Fibroblast of lung (primary cell): ENCODE data around the gene ELMO1. TPM values are rescaled to one million over a fixed set of nuclear protein-coding genes. Genes with fewer than 3 reads are reported as not detected.

ENCODE experiments used
- DNase-seq, 2 donors: peaks; one replicate each; pipeline versions ENCODE4 v3.0.0 to v3.0.0-alpha.2; 2010; ENCODE audit warnings: low read depth in 2 of 2
- H2AFZ ChIP-seq: 2 replicates; pipeline ENCODE4 v1.5.1; 2012; ENCODE audit warnings: low read length, control low read depth, inconsistent platforms
- H3K27ac ChIP-seq: 2 replicates; pipeline ENCODE4 v1.5.1; 2011; ENCODE audit warnings: low read length, control low read depth; ENCODE audit not compliant: insufficient read depth
- H3K27me3 ChIP-seq: 2 replicates; pipeline ENCODE4 v1.5.1; 2011; ENCODE audit warnings: mild to moderate bottlenecking, low read length; ENCODE audit not compliant: control insufficient read depth, insufficient read depth
- H3K36me3 ChIP-seq: 2 replicates; pipeline ENCODE4 v1.5.1; 2011; ENCODE audit warnings: low read length; ENCODE audit not compliant: control insufficient read depth, insufficient read depth
- H3K4me1 ChIP-seq: 2 replicates; pipeline ENCODE4 v1.5.1; 2011; ENCODE audit warnings: low read length; ENCODE audit not compliant: control insufficient read depth, insufficient read depth; ENCODE audit errors: extremely low read depth
- H3K4me2 ChIP-seq: 2 replicates; pipeline ENCODE4 v1.5.1; 2011; ENCODE audit warnings: low read length, control low read depth; ENCODE audit not compliant: insufficient read depth; ENCODE audit errors: extremely low read depth
- H3K4me3 ChIP-seq, 4 experiments: fragments of 200-600 bp in 1 of 4; sonication (generic) in 1 of 4; replicated peaks in 1 of 4; 2 replicates each; pipeline ENCODE4 v1.5.1; 2011 to 2016; ENCODE audit warnings: low read length in 4 of 4, low read depth in 3 of 4, mild to moderate bottlenecking in 3 of 4, control low read depth in 2 of 4, inconsistent platforms in 1 of 4, mixed read lengths in 1 of 4; ENCODE audit not compliant: insufficient read depth in 1 of 4; ENCODE audit errors: control extremely low read depth in 1 of 4
- H3K79me2 ChIP-seq: 2 replicates; pipeline ENCODE4 v1.5.1; 2012; ENCODE audit warnings: mild to moderate bottlenecking, low read length, inconsistent platforms; ENCODE audit not compliant: control insufficient read depth, insufficient read depth
- H3K9ac ChIP-seq: 2 replicates; pipeline ENCODE4 v1.5.1; 2011; ENCODE audit warnings: mild to moderate bottlenecking, low read length, control low read depth; ENCODE audit not compliant: insufficient read depth
- H3K9me3 ChIP-seq: 2 replicates; pipeline ENCODE4 v1.5.1; 2012; ENCODE audit warnings: low read depth, low read length; ENCODE audit not compliant: control insufficient read depth, insufficient read depth
- H4K20me1 ChIP-seq: 2 replicates; pipeline ENCODE4 v1.5.1; 2011; ENCODE audit warnings: low read length; ENCODE audit not compliant: control insufficient read depth, insufficient read depth; ENCODE audit errors: extremely low read depth
- CTCF ChIP-seq, 2 donors: IDR thresholded peaks in 1 of 2; conservative IDR thresholded peaks in 1 of 2; 1 replicate in 1 of 2; 2 replicates in 1 of 2; pipeline ENCODE4 v1.5.1; 2011 to 2012; ENCODE audit warnings: low read length in 2 of 2, control low read depth in 1 of 2, inconsistent platforms in 1 of 2, low read depth in 1 of 2, mild to moderate bottlenecking in 1 of 2
- EZH2 ChIP-seq: IDR thresholded peaks from 2 replicates; pipeline ENCODE4 v1.5.1; 2012; ENCODE audit warnings: low read length, control low read depth, mild to moderate bottlenecking; ENCODE audit errors: missing control alignments
- polyA plus RNA-seq, 2 donors: library from polyadenylated mRNA; depleted of rRNA in 1 of 2; stranded (reverse) in 1 of 2; unstranded in 1 of 2; fragments of >200 nt; gene quantifications; 2 replicates each; pipeline ENCODE4 v1.2.1, GENCODE V29; 2011 to 2012; ENCODE audit warnings: missing spikeins in 1 of 2
- total RNA-seq: library from RNA; depleted of rRNA; stranded (reverse); fragments of >200 nt; gene quantifications from 2 replicates; pipeline ENCODE4 v1.2.1, GENCODE V29; 2014

Gene ELMO1
- total and polyA plus RNA-seq, 2 donors (not counting 1 experiment from before 2014, with no cell fraction given): 0.50 TPM; not detected in 1

- Histone ChIP-seq H3K79me2 (no peaks in the 10 kb centered on the region), H3K36me3 (no peaks in the 10 kb centered on the region), H2AFZ (no peak overlapping the region), H3K27ac (no peak overlapping the region), H3K4me1 (no peaks in the 10 kb centered on the region), H3K4me2 (no peak overlapping the region), H3K9me3 (no peaks in the 10 kb centered on the region), H4K20me1 (no peaks in the 10 kb centered on the region), H3K4me3 (no peak overlapping the region), H3K27me3 (no peaks in the 10 kb centered on the region), H3K9ac (no peak overlapping the region)
- no peak for DNase-seq
- no peak for TF ChIP-seq EZH2
- TF ChIP-seq CTCF (conservative IDR thresholded peaks at IDR 0.05 in 1 of 2, IDR thresholded peaks at IDR 0.05 in 1 of 2; ENCODE audit: low read depth in 1 of 2, low read length in 2 of 2): no peak
These were observed 255.4 kb downstream of the ELMO1 start for GRCh38 chr7:37193087-37193774.

GRCh38 chr7:37191797-37192196 is 256.9 kb downstream of the ELMO1 start:
- H3K4me3 ChIP-seq: no peak overlapping the region
- no peaks in the 10 kb centered on the region for H3K9me3 ChIP-seq
- H3K9ac ChIP-seq: no peak overlapping the region
- TF ChIP-seq CTCF (conservative IDR thresholded peaks at IDR 0.05 in 1 of 2, IDR thresholded peaks at IDR 0.05 in 1 of 2; ENCODE audit: low read depth in 1 of 2, low read length in 2 of 2): no peak
- H3K27me3 ChIP-seq: no peaks in the 10 kb centered on the region
- no peaks in the 10 kb centered on the region for H4K20me1 ChIP-seq
- H3K4me2 ChIP-seq: no peak overlapping the region
- no peaks in the 10 kb centered on the region for H3K4me1 ChIP-seq
- DNase-seq: no peak
- H2AFZ ChIP-seq: no peak overlapping the region
- no peaks in the 10 kb centered on the region for H3K79me2 ChIP-seq
- no peak overlapping the region for H3K27ac ChIP-seq
- H3K36me3 ChIP-seq: no peaks in the 10 kb centered on the region

- no peak overlapping the region for H3K9ac ChIP-seq
- TF ChIP-seq CTCF (conservative IDR thresholded peaks at IDR 0.05 in 1 of 2, IDR thresholded peaks at IDR 0.05 in 1 of 2; ENCODE audit: low read depth in 1 of 2, low read length in 2 of 2): no peak
- TF ChIP-seq EZH2: no peak
- no peaks in the 10 kb centered on the region for H4K20me1 ChIP-seq
- H3K4me2 ChIP-seq: no peak overlapping the region
- no peaks in the 10 kb centered on the region for H3K27me3 ChIP-seq
- no peaks in the 10 kb centered on the region for H3K4me1 ChIP-seq
- no peak for DNase-seq
- no peak overlapping the region for H3K4me3 ChIP-seq
- no peak overlapping the region for H2AFZ ChIP-seq
- no peak overlapping the region for H3K27ac ChIP-seq
- no peaks in the 10 kb centered on the region for H3K9me3 ChIP-seq
- no peaks in the 10 kb centered on the region for H3K79me2 ChIP-seq
- H3K36me3 ChIP-seq: no peaks in the 10 kb centered on the region
These were observed 261.5 kb downstream of the ELMO1 start for GRCh38 chr7:37187179-37187578.
